Umbilical cord (tissue), 2 donors: ENCODE data around the gene AHNAK2. TPM values are rescaled to one million over a fixed set of nuclear protein-coding genes. Genes with fewer than 3 reads are reported as not detected.
"Not testable (repeated sequence)": the region's sequence is repeated elsewhere in the genome, so short reads cannot be mapped to it uniquely, and the experiment has no call there.

Experiments used
- DNase-seq: peaks from one replicate; pipeline ENCODE4 v3.0.0-alpha.2; 2015; ENCODE audit warnings: low spot score
- total RNA-seq: library from RNA; depleted of rRNA; stranded (reverse); fragments of >200 nt; gene quantifications from one replicate; pipeline ENCODE4 v1.2.3, GENCODE V29; 2014; ENCODE audit warnings: low replicate concordance; ENCODE audit not compliant: insufficient read depth

AHNAK2 gene
- total RNA-seq, 1 donor from 2014 or later, result 59.0 TPM

- no peak for DNase-seq
These were observed 24.1 kb downstream of the AHNAK2 start for GRCh38 chr14:104953896-104954656.

DNA sequence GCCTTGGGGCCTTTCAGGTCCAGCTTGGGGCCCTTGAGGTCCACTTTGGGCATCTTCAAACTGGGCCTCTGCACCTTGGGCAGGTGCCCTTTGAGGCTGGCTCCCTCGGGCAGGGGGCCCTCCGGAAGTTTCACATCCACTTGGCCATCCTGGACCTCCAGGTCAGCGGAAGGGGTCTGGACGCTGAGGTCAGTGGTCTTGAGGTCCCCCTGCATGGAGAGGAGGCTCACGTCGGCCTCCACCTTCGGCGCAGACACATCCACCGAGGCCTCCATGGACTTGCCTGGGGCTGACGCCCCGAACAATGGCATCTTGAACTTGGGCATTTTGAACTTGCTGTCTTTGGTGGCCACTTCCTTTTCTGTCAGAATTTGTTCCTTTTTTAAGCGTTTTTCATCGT, 25.1 kb downstream of the AHNAK2 start:
- no peak for DNase-seq

GRCh38 chr14:104951863-104952657, 26.1 kb downstream of the AHNAK2 start:
- not testable (repeated sequence) for DNase-seq

GRCh38 chr14:104950701-104951100, 27.5 kb downstream of the AHNAK2 start:
- not testable (repeated sequence) for DNase-seq

DNA sequence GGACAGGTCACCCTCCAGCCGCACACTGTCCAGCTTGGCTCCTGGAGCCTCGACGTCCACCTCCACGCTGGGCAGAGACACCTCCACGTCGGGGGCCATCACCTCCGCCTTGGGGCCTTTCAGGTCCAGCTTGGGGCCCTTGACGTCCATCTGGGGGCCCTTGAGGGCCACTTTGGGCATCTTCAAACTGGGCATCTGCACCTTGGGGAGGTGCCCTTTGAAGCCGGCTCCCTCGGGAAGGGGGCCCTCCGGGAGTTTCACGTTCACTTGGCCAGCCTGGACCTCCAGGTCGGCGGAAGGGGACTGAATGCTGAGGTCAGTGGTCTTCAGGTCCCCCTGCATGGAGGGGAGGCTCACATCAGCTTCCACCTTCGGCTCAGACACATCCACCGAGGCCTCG, 28.2 kb downstream of the AHNAK2 start:
- no peak for DNase-seq

DNA sequence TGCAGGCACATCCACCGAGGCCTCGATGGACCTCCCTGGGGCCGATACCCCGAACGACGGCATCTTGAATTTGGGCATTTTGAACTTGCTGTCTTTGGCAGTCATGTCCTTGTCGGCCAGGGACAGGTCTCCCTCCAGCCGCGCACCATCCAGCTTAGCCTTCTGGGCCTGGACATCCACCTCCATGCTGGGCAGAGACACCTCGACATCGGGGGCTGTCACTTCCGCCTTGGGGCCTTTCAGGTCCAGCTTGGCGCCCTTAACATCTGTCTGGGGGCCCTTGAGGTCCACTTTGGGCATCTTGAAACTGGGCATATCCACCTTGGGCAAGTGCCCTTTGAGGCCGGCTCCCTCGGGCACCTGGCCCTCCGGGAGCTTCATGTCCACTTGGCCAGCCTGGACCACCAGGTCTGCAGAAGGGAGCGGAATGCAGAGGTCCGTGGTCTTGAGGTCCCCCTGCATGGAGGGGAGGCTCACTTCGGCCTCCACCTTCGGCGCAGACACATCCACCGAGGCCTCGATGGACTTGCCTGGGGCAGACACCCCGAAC, 28.7 kb downstream of the AHNAK2 start:
- DNase-seq, result not testable (repeated sequence)

DNA sequence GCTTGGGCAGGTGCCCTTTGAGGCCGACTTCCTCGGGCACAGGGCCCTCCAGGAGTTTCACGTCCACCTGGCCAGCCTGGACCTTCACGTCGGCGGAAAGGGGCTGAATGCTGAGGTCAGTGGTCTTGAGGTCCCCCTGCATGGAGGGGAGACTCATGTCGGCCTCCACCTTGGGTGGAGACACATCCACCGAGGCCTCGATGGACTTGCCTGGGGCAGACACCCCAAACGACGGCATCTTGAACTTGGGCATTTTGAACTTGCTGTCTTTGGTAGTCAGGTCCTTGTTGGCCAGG, 29.5 kb downstream of the AHNAK2 start:
- DNase-seq, result no peak

DNA sequence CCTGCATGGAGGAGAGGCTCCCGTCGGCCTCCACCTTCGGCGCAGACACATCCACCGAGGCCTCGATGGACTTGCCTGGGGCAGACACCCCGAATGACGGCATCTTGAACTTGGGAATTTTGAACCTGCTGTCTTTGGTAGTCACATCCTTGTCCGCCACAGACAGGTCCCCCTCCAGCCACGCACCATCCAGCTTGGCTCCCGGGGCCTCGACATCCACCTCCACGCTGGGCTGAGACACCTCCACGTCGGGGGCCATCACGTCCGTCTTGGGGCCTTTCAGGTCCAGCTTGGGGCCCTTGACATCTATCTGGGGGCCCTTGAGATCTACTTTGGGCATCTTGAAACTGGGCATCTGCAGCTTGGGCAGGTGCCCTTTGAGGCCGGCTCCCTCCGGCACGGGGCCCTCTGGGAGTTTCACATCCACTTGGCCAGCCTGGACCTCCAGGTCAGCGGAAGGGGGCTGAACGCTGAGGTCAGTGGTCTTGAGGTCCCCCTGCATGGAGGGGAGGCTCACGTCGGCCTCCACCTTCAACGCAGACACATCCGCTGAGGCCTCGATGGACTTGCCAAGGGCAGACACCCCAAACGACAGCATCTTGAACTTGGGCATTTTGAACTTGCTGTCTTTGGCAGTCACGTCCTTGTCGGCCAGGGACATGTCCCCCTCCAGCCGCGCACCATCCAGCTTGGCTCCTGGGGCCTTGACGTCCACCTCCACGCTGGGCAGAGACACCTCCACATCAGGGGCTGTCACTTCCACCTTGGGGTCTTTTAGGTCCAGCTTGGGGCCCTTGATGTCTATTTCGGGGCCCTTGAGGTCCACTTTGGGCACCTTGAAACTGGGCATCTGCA, 30.1 kb downstream of the AHNAK2 start:
- not testable (repeated sequence) for DNase-seq

DNA sequence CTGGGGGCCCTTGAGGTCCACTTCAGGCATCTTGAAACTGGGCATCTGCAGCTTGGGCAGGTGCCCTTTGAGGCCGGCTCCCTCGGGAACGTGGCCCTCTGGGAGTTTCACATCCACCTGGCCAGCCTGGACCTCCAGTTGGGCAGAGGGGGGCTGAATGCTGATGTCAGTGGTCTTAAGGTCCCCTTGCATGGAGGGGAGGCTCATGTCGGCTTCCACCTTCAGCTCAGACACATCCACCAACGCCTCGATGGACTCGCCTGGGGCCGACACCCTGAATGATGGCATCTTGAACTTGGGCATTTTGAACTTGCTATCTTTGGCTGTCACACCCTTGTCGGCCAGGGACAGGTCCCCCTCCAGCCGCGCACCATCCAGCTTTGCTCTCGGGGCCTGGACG, 31.0 kb downstream of the AHNAK2 start:
- DNase-seq, result not testable (repeated sequence)

- not testable (repeated sequence) for DNase-seq
These were observed 31.9 kb downstream of the AHNAK2 start for GRCh38 chr14:104945986-104946965.

GRCh38 chr14:104945266-104945665, 32.9 kb downstream of the AHNAK2 start:
- not testable (repeated sequence) for DNase-seq

DNA sequence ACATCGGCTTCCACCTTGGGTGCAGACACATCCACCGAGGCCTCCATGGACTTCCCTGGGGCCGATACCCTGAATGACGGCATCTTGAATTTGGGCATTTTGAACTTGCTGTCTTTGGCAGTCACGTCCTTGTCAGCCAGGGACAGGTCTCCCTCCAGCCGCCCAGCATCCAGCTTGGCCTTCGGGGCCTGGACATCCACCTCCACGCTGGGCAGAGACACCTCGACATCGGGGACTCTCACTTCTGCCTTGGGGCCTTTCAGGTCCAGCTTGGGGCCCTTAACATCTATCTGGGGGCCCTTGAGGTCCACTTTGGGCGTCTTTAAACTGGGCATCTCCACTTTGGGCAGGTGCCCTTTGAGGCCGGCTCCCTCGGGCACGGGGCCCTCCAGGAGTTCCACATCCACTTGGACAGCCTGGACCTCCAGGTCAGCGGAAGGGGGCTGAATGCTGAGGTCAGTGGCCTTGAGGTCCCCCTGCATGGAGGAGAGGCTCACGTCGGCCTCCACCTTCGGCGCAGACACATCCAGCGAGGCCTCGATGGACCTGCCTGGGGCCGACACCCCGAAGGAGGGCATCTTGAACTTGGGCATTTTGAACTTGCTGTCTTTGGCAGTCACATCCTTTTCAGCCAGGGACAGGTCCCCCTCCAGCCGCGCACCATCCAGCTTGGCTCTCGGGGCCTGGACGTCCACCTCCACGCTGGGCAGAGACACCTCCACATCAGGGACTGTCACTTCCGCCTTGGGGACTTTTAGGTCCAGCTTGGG, 33.6 kb downstream of the AHNAK2 start:
- DNase-seq, result not testable (repeated sequence)

- DNase-seq, result not testable (repeated sequence)
These were observed 34.2 kb downstream of the AHNAK2 start for GRCh38 chr14:104944016-104944308.

DNA sequence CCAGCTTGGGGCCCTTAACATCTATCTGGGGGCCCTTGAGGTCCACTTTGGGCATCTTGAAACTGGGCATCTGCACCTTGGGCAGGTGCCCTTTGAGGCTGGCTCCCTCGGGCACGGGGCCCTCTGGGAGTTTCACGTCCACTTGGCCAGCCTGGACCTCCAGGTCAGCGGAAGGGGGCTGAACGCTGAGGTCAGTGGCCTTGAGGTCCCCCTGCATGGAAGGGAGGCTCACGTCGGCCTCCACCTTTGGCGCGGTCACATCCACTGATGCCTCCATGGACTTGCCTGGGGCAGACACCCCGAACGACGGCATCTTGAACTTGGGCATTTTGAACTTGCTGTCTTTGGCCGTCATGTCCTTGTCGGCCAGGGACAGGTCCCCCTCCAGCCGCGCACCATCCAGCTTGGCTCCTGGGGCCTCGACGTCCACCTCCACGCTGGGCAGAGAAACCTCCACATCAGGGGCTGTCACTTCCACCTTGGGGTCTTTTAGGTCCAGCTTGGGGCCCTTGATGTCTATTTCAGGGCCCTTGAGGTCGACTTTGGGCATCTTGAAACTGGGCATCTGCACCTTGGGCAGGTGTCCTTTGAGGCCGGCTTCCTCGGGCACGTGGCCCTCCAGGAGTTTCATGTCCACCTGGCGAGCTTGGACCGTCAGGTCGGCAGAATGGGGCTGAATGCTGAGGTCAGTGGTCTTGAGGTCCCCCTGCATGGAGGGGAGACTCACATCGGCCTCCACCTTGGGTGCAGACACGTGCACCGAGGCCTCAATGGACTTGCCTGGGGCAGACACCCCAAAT, 34.8 kb downstream of the AHNAK2 start:
- DNase-seq, result not testable (repeated sequence)

DNA sequence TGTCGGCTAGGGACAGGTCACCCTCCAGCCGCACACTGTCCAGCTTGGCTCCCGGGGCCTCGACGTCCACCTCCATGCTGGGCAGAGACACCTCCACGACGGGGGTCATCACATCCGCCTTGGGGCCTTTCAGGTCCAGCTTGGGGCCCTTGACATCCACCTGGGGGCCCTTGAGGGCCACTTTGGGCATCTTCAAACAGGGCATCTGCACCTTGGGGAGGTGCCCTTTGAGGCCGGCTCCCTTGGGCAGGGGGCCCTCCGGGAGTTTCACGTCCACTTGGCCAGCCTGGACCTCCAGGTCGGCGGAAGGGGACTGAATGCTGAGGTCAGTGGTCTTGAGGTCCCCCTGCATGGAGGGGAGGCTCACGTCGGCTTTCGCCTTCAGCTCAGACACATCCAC, 35.6 kb downstream of the AHNAK2 start:
- no peak for DNase-seq

DNA sequence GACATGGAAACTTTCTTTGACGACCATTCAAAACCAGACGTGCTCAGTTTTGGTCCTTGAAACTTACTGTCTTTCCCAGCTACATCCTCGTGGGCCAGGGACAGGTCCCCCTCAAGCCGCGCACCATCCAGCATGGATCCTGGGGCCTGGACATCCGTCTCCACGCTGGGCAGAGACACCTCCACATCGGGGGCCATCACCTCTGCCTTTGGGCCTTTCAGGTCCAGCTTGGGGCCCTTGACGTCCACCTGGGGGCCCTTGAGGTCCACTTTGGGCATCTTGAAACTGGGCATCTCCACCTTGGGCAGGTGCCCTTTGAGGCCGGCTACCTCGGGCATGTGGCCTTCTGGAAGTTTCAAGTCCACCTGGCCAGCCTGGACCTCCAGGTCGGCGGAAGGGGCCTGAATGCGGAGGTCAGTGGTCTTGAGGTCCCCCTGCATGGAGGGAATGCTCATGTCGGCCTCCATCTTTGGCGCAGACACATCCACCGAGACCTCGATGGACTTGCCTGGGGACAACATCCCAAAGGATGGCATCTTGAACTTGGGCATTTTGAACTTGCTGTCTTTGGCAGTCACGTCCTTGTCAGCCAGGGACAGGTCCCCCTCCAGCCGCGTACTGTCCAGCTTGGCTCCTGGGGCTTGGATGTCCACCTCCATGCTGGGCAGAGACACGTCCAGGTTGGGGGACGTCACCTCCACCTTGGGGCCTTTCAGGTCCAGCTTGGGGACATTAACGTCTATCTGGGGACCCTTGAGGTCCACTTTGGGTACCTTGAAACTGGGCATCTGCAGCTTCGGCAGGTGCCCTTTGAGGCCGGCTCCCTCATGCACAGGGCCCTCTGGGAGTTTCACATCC, 36.4 kb downstream of the AHNAK2 start:
- no peak for DNase-seq

DNA sequence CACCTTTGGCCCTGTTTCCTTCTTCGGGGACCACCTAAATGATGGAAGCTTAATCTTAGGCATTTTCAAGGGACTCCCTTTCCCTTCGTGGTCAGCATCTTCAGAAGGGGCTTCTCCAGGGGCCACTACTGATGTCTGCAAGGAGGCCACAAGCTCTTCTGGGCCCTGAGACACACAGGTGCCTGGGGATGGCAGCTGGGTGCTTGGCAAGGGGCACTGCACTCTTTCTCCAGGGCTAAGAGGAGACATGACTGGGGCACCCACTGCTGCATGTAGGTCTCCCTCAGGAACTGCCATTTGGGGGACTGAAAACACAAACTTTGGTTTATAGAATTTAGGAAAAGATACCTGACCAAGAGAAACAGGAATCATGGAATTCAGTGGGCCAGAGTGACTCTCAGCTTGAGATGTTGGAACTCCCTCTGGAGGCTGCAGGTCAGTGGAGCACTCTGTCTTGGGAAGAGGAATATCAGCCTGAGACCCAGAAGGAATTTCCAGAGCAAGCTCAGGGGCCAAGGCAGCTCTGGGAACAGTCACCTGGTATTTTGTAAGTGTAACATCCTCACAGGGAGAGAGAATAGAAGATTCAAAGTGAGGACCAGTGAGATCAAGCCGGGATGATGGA, 37.5 kb downstream of the AHNAK2 start:
- no peak for DNase-seq
